NCI-H2171 (cell line): ENCODE measurements around the gene PSG5.
"Not testable (repeated sequence)": the region's sequence is repeated elsewhere in the genome, so short reads cannot be mapped to it uniquely, and the experiment has no call there.

Experiments
- DNase-seq: peaks from one replicate; lab custom pipeline; 2025; lab: John Stamatoyannopoulos, UW

The PSG5 gene

DNA sequence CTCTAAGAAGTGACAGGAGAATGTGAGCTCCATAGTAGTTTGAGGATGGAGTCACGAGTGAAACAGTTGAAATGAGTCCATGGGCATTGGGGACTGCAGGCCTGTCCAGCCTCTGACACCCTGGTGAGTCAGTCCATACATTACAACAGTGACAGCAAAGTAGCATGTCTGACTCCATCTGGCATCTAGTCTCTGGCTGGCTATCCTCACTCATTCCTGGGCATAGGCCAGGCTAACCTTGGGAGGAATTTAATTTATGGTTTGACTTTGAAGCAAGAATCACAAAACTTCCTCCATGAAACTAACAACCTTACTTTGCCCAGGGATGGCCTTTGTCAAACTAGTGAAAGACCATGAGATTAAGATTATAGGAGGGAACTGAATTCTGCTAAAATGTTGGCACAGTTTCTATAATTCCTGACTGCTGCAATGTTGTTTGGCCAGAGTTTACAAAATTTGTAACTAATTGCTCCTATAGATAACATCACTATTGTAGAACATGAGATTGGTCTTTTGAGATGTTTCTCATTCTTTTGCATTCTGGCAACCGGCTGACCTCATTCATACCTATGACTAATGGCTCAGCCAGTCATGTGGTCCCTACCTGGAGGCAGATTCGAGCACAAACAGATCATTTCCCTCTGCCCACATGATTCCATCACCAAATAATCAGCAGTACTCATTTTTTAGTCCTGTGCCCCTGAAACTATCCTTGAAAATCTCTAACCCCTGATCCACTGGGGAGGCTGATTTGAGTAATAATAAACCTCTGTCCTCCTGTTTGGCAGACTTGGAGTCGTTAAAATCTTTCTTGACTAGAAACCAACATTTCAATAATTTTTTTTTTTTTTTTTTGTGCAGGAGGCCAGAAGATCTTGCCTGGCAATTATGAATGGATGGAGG lies 4.2 kb downstream of the PSG5 start:
- DNase-seq, result not testable (repeated sequence)

DNA sequence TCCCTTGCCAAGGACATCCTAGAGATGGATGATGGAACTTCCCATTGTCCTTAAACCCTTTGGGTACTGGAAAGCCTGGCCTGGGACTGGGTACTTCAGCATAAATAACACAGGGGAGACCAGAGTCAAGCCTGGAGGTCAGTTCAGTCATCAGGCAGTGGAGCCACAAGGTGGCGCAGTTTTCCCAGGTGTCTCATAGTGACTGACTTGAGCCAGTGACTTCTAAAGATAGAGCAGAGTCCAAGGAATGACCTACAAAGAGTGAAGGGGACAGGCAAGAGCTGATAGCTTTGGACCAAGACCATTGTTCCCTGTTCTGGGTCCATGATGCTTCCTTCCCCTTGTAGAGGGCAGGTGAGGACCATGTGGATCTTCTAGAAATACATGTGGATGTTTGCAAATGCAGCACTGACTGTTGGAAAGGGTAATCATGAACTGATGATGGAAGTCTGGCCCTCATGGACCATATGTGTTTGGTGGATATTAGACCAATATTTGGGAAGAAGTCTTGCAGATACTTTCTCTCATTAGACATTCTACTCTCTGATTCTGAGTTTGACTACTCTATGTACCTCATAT lies 6.7 kb downstream of the PSG5 start:
- not testable (repeated sequence) for DNase-seq

DNA sequence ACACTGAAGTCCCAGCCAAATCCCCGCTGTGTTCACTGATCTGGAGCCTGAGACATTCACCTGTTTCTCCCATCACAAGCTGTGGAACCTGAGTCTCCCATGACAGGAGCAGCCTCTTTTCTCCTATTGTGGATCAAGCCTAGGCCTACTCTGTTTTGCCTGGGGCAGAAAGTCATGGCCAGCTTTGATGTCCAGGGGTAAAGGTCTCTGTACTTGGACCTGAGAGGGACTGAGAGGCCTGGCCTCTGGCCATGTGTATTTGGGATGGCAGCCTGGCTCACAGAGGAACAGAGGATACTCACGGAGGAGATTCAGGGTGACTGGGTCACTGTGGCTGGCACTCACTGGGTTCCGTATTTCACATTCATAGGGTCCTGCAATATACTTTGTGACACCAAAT lies 7.8 kb downstream of the PSG5 start:
- DNase-seq, result not testable (repeated sequence)

DNA sequence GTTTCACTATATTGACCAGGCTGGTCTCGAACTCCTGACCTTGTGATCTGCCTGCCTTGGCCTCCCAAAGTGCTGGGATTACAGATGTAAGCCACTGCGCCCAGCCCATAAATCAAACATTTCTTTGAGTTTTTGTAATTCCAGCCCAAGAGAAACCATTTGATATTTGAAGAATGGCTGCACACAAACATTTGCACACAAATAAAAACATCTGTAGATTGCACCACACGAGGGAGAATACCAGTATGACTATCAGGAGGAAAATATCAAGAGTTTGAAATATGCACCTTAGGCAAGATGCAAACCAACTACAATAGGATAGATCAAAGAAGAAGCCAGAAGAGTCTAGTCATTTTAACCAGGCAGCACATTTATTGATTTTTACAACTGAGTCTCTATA lies 20.4 kb downstream of the PSG5 start:
- DNase-seq, result not testable (repeated sequence)

DNA sequence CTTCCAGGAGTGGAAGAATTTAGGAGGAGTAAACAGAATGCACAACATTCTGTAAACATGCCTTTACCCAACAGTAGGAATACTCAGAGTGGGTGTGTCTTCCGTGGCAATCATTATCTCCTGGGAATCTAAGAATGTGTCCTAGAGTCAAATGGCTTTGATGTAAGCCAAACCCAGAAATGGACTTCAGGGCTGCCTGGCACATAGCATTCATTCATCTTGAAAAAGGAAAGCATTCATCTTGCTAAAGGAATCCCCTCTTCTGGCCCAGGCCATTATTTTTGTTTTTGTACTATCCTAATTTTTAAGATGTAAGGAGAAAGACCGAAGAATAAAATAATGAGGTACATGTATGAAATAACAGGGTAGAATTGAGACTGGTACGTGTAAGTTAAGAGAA lies 23.2 kb downstream of the PSG5 start:
- DNase-seq, result not testable (repeated sequence)

DNA sequence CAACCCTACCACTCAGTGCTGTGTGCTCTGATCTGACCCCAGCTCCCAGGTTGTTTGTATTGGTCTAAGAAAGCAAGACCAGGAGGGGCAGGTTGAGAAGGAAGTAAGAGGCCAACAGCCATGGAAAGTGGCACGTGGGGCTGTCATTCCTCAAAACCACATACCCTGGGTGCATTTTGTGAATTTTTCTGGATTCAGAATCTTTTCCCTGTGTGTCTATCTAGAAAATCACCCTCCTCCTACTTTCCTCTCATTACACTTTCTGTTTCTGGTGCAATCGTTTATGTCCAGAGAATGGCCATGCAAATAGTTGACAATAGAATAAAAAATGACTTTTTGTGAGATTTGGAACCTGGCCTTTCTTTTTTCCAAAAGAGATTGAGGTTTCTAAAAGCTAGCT lies 24.1 kb downstream of the PSG5 start:
- DNase-seq, result not testable (repeated sequence)

DNA sequence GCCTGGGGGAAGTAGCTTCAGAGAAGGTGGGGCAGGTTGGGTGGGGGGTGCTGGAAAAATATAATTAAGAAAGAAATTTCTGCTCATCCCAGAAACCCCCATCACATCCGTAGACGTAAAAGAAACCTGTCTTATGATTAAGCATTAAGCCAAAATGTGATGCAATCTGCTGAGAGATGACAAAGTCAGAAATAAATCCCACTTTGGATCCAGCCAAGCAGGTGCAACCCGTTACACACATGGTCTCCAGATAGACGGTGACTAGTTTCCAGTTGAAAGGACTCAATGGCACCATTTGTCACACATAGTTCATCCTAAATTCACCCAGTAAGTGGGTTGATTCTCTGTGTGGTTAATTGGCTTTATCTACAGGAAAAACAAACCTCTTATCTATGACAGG lies 34.1 kb downstream of the PSG5 start:
- DNase-seq, result no peak

DNA sequence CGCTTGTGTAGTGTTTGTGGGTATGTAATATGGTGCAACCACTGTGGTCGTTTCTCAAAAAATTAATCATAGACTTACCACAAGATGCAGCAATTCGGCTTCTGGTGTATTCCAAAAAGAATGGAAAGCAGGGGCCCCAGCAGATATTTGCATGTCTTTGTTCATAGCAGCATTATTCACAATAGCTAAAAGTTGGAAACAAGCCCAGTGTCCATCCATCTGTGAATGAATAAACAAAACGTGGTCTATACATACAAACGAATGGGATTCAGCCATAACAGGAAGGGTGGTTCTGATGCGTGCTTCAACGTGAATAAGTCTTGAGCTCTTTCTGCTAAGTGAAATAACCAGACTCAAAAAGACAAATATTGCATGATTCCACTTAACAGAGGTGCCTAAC lies 36.5 kb downstream of the PSG5 start:
- not testable (repeated sequence) for DNase-seq

DNA sequence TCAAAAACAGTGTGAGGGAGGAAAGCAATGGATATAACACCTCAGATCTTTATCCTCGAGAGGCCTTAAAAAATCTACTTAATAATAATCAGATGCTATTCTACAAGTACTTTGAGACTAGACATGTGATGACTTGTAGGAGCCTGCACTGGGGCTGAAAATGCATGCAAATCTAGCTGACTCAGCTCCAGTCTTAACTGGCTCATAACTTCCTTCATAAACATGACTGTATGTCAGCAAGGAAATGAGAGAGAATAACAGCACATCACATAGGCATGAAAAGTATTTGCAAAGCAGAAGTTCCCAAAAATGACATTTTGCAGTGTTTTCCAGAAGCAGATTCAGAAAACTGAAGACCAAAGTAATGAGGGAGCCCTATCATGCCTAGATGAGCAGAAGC lies 38.1 kb downstream of the PSG5 start:
- DNase-seq, result no peak

DNA sequence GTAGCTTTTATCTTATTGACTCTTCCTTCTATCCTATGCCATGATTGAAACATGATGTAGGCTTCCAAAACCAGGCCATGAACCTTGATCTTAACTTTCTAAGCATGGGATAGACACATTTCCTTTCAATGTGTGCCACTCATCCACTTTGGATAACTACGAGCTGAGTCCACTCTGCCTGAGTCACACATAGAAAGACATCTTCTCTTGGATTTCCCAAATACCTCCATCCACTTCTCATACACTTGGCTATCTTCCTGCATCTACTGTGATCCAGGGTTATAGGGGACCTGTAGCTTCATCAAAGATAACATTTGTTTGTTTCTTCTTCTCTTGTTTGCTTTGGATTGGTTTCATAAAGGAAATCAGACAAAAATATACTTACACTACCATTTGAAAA lies 44.6 kb downstream of the PSG5 start:
- DNase-seq, result not testable (repeated sequence)

DNA sequence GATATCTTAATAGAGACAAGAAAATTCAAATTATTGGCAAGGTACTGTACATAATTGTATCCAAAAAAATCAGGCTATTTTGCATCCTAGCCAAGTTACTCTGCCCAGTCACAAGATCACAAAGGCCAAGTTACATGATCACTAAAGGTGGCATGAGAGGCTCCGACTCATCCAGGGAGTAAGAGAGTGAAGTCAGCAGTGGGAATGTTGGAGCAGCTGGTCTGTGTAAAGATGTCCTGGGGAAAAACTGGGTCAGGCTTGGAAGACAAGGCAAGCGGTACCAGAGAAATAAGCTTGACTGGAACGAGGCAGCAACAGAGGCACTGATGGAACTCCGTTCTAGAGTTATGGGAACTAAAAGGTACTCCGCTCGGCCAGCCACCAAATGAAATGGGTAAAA lies 53.6 kb downstream of the PSG5 start:
- no peak for DNase-seq

DNA sequence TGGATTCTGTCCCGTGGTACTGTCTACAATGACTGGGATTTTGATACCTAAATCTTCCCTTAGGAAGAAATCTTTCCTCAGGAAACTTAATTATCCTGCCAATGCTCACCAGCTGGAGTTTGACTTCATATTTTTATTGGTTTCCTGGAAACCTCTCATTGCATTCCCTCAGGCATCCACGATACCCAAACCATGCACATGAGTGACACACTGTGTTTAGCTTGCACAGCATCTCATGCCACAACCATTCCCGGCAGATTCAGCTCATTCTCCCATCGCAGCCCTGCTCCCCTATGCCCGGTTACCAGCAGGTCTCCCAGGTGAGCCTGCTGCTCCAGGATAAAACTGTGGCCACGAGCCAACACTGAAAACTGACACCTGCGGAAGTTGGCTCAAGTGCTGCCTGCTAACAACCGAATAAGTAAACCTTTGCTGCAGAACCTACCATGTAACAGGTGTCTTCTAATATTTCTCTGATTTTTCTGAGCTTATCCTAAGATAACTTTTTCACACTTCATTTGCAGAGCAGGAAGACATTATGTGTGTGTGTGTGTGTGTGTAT lies 55.0 kb downstream of the PSG5 start:
- peak; percentile 6 for DNase-seq

DNA sequence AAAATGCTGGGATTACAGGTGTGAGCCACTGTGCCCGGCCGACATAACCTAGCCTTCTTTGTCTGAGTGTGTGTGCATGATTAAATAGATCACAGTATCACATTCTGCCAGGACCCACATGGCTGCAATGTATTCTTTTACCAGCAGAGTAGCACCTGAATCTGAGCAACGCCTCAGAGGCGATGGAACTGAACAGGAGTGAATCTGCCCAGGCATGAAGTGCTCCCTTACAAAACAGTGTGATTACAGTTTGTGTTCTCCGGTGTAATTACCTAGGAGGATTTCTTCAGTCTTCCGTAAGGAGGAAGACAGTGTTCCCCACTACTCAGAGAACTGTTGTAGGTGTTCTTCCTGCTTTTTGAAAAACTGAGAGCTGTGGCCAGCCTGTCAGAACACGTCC lies 57.1 kb downstream of the PSG5 start:
- DNase-seq, result not testable (repeated sequence)

DNA sequence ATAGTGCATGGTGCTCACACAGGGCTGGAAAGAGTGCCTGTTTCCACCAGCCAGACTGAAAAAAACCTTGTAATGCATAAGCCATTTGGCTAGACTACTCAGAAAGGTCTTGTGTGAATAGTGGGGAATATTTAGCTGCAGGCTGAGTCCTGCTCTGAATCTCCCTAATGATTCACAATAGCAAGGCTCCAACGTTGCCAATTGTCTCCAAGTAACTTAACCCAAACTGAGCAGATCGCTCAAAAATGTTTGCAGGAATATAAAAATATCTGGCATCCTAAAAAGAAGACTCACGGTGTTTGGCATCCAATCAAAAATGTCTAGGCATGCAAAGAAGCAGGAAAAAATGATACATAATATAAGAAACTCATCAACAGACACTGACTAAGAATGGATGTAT lies 59.0 kb downstream of the PSG5 start:
- DNase-seq, result not testable (repeated sequence)

DNA sequence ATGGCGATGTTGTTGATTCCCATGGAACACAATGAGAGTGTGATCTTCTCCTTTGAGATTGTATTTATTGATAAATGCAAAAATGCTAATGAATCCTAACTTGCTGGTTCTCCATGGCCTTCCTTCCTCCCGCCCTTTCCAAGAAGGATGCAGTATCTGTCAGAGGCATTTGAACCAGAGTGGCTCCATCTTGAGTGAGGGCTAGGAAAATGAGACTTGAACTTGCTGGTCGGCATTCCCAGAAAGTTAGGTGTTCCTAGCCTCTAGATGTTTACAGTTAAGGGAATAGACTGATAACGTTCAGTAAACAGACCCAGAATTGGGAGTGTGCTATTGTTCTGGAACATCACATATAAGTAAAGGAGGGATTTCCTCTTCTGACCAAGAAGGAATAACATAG lies 59.6 kb downstream of the PSG5 start:
- DNase-seq, result no peak

DNA sequence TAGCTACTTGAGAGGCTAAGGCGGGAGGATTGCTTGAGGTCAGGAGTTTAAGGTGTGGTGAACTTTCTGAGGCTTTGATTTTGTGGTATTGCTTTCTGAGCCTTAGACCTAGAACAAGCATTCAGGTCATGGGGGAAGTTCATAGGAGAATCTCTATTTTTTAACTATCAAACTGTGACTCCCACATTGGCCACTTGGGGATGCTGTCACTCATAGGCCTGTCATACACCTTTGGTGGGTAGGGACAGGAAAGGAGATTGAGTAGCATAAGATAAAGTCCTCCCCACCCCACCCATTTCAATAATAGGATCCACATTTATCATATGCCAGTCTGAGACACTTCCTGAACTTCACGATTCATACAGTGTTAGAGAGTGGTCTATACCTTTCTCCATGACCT lies 62.0 kb downstream of the PSG5 start:
- DNase-seq, result no peak

DNA sequence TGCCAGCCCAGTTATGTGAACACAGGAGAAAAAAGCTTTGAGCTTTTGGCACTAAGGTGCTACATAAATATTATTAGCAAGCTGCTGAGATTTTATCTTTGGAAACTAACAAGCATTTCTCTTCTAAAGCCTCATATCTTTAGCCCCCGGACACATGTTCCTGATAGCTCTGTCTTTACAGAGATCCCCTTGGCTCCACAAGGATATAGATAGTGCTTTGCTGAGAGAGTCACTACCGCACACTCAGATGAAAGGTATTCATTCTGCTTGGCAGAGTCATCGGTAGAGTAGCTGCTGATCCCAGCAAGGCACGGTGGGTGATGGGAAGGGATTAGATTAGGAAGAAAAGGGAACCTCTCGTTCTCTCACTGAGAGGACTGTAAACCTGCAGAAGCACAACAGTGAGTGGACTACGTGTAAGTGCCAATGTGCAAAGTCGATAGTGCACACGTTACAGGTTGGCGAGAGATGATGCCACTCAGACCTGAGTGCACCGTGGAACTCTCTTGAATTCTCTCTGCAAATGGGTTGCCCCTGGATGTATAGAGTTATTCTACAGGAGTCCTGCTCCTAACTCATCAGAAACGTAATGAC lies 65.8 kb downstream of the PSG5 start:
- not testable (repeated sequence) for DNase-seq

DNA sequence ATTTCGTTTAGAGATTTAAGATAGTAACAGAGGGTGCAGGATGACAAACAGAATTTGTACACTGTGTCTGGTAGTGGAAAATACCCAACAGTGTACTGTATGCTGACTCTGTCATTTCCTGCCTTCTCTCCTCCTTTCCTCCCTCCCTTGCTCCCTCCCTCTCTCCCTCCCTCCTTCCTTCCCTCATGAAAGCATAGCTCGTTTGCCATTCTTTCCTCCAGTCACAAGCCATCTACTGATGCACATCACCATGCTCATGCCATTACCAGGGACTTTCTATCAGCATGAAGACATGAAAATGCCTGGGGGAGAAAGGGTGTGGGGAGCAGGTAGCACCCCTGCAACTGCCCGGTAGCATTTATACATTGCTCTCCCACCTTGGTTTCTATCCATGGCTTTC lies 66.8 kb downstream of the PSG5 start:
- not testable (repeated sequence) for DNase-seq
